ENCODE measurements around the gene RAD51B.

RAD51B gene

GRCh38 chr14:68154275-68154674 lies 334.7 kb downstream of the RAD51B start:
- no peak for DNase-seq

- no peak for DNase-seq
These were observed 338.4 kb downstream of the RAD51B start for GRCh38 chr14:68157971-68158371.

GRCh38 chr14:68158640-68159039 lies 339.1 kb downstream of the RAD51B start:
- no peak for DNase-seq

- no peak for DNase-seq
These were observed 340.4 kb downstream of the RAD51B start for GRCh38 chr14:68159701-68160633.

DNA sequence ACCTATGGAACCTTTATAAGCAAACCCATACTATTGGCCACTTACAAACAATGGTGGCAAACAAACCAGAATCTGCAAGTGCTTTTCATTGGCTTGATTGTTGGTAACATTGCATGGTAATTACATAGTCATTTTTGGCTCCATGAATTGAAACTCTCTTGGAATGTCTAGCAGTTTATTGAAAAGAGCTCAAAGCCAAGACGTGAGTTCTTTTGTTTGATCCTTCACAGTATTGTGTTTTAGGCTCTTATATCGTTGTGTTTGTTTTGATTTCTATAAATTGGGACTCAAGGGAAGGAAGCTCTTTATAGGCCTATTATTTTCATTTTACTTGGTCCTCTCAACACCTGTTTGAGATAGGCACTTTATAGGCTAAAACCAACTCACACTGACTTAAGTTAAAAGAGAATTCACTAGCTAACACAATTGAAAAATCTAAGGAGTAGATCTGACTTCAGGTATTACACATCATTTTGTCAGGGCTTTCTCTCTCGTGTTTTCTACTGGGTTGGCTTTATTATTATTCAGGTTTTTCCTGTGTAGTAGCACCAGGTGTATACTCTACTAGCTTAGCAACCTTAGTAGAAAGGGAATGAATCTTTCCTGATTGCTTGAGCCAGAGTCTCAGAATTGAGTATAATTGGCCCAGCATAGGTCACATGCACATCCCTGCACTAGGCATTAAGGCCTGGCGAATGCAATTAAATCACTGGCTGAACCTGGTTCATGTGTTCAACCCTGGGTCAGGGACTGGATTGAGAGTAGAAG lies 341.4 kb downstream of the RAD51B start:
- DNase-seq: no peak

DNA sequence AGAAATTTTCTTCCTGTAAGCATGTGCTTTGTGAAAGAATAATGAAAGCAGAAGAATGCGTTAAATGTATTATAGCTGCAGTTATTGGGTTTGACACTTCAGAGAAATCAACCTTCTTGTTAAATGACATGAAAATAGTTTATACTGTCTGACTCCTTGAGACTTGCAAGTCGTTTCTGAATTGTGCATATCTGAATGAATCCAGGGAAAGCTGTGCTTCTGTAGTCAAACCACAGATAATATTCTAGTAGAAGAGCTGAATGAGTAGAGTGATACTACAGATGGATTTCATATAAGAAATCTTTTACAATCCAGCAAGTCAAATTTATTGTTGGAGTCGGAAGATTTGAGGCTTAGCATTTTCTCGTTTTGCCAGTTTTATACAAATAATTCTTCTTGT lies 343.3 kb downstream of the RAD51B start:
- DNase-seq: no peak

DNA sequence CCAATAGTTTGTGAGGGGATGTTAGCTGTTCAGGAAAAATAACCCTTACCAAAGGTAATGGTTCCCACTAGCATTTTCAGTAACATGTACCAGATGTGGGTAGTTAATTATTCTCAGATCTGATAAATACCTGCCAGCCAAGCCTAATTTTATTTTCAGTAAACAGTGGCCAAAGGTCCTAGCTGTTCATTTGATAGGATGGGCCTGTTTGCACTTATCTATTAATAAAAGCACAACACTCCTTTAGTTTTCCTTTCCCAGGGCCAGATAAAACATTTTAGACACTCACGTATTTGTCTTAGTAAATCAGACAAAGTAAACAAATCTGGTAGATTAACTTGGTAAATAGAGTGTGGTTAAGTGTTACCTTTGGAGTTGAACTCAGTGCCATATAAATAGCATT lies 345.1 kb downstream of the RAD51B start:
- DNase-seq: no peak

GRCh38 chr14:68165274-68165843 lies 345.8 kb downstream of the RAD51B start:
- no peak for DNase-seq

DNA sequence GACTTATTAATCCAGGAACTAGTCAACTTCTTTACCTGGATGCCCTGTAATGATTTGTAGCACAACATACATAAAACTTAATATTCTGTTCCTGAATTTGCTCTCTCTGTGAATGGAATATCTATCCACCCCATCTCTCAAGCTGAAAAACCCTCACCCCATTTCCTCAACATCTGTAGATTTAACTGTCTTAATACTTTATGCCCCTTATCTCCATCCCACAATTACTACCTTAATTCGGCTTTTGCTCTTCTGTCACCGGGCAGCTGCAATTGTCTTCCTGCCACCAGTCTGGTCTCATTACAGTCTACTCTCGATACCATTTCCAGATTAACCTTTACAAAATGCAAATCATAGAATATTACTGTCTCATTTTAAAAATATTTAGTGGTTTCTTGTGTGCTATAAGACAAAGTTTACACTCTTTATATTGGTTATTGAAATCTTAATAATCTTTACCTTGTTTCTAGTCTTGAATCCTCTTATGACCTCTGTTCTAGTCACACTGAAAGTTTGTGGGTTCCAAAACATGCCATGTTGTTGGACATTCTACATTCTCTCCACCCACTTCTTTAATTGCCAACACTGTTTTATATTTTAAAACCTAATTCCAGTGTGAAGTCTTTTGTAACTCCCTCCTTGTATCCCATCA lies 347.3 kb downstream of the RAD51B start:
- DNase-seq: no peak

DNA sequence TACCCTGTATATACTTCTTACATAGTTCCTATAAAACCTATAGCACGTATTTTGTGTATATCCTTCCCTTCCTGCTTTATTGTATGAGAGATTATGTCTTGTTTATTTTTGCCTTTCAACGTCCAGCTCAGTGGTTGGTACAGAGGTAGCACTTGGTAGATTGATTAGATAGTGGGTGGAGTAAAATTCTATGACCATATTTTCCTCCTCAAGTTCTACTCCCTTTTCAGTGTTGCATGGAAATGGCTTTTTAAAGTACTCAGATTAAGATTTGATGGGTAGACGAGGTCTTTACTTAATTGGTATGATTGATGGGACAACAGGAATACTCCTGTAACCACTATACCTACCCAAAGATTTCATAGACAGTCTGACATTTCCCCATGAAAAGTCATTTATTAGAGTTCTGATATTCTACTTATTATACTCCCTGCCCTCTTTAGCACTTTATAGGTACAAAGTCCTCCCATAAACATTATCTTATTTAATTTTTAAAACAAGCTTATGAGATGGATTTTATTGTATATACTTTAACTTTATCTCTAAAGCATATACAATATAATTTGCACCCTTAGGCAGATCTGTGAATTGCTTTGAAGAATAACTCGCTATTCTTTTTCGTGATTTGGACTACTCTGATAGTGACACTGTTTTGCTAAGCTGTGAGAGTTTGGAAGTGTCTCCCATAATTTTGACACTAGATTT lies 348.0 kb downstream of the RAD51B start:
- no peak for DNase-seq

- DNase-seq: no peak
These were observed 349.0 kb downstream of the RAD51B start for GRCh38 chr14:68168460-68169109.

DNA sequence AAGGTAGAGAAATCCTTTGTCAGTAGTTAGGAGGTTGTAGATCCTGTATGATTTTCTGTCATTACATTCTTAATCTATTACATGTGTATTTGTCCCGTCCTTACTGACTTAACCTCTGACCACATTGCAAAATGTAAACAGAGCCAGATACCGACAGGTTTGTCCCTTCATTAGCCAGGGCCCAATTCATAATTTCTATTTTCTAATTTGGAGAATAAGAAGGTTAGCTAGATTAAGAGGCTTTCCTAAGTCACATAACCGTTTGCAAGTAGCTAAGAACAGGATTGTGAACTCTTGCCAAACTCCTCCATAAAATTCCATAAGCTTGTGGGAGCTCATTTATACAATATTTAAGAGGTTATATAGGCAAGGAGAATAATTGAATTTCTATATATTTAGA lies 352.6 kb downstream of the RAD51B start:
- no peak for DNase-seq

GRCh38 chr14:68172627-68173026 lies 353.0 kb downstream of the RAD51B start:
- DNase-seq: no peak

DNA sequence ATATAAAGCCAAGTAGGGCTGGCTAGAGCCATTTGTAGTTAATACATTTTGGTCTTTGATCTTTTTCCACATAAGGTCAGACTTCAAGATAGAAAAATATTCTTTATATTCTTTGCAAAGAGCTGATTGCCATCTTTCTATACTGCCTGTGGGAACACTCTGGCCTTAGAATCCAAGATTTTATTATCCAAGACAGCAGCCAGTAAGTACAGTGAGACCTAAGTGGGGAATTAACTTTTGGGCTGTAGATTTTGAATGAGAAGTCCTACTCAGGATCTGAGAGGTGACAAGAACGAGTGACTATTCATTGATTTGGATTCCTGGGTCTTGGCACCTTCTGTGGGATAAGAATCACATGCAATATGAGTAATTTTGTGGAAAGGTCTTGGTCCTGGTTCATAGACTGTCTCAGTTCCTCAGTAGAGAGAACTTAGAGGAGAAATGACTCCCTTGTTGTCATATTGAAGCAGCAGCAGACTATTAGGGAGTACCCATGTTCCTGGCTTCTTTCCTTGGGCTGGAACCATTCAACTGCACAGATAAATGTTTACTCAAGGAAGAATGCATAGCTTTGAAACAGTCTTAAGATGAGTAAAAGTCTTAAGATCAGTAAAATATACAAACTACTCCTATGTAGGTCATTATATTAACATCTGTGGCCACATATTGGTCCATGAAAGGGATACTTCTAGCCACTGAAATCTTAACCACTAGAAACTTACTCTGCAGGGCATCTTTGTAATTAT lies 353.8 kb downstream of the RAD51B start:
- no peak for DNase-seq

DNA sequence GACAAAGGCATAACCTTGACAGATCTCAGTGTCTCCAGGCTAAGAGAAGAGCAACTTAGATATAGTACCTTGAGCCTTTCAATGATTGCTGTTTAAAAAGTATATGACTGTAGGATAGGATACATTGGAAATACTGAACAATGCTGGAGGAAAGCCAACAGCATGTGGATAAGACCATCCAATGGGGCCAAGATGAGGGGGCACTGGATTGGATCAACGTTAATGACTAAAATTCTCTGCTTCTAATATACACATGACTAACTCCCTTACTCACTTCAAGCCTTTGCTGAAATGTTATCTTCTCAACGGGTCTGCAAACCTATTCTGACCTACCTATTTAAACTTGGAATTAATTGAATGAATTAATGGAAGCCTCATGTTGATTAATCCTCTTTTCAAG lies 354.9 kb downstream of the RAD51B start:
- no peak for DNase-seq

GRCh38 chr14:68176687-68177086 lies 357.1 kb downstream of the RAD51B start:
- DNase-seq: no peak

- no peak for DNase-seq
These were observed 358.1 kb downstream of the RAD51B start for GRCh38 chr14:68177728-68178127.

DNA sequence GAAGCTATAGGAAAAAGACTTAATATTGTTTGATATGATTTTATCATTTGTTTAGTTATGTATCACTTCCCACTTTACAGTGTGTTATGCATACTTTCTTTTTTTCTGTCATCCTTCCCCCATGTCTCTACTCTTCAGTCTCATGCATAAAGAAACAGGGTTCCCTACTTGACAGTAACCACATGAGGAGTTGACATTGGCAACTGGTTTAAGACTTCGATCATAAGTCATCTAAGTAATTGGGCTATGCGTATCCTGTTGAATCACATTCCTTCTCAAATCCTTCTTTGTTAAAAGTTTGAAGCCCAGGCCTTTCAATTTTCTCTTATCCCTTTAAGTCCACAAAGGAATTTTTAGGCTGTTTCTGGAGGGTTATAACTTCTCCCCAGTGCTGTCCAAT lies 358.7 kb downstream of the RAD51B start:
- DNase-seq: no peak

GRCh38 chr14:68181519-68182326 lies 362.1 kb downstream of the RAD51B start:
- DNase-seq: no peak

- DNase-seq: no peak
These were observed 362.9 kb downstream of the RAD51B start for GRCh38 chr14:68182492-68182891.

Measured in NCI-H524 treated with DMSO at 0.1 percent for 48 hours (cell line).